Glomerular endothelial cell (primary cell): ENCODE results near the gene NPLOC4. TPM values are rescaled to one million over a fixed set of nuclear protein-coding genes. Genes with fewer than 3 reads are reported as not detected.
"Not testable (repeated sequence)": the region's sequence is repeated elsewhere in the genome, so short reads cannot be mapped to it uniquely, and the experiment has no call there.

ENCODE experiments used
- DNase-seq: peaks from one replicate; pipeline ENCODE4 v3.0.0-alpha.2; 2011; ENCODE audit warnings: low read depth, low spot score; ENCODE audit errors: extremely low read depth
- total RNA-seq: library from RNA; depleted of rRNA; stranded (reverse); fragments of >200 nt; gene quantifications from 2 replicates; pipeline ENCODE4 v1.2.3, GENCODE V29; 2015

The NPLOC4 gene
- total RNA-seq, 1 donor from 2014 or later = 111 TPM

DNA sequence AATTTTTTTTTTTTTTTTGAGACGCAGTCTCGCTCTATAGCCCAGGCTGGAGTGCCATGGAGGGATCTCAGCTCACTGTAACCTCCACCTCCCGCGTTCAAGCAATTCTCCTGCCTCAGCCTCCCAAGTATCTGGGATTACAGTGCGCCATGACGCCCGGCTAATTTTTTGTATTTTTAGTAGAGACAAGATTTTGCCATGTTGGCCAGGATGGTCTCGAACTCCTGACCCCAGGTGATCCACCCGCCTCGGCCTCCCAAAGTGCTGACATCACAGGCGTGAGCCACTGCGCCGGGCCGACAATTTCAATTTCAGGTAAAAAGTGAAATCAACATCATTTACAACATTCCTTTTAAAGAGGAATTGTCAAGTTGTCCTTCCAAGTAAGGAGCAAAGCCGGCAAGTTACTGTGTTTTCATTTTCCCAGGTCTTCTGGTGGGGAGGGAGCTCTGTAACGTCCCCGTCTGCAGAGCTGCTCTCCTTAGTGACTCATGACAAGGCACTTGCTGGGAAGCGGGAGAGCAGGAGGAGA, 873 bp downstream of the NPLOC4 start:
- DNase-seq = no peak

DNA sequence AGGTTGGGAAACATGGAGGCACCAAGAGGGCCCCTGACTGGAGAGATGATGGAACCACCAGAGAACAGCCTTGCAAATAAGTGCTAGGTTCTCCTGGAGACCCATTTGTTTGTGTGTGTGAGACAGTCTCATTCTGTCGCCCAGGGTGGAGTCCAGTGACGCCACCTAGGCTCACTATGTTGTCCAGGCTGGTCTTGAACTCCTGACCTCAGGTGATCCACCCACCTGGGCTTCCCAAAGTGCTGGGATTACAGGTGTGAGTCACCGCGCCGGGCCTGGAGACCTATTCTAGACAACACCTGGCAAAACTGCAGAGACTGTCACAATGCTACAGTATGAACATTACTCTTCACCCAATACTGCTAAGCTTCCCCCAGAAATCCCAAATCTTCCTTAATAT, 1.5 kb downstream of the NPLOC4 start:
- no peak for DNase-seq

DNA sequence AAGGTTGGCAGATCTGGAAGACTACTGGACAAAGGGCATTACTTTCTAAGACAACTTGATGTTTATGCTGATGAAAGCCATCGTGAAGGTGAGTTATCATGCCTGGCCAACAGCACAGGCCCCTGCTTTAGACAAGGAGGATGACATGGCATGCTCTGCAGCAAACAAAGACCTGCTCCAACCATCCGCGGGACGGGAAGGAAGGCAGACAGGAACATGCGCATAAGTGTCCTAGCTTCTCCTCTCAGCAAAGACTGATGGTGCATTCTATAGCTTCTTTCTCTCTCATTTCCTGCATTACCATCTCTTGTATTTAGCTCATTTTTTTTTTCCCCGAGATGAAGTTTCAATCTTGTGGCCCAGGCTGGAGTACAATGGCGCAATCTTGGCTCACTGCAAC, 5.4 kb downstream of the NPLOC4 start:
- no peak for DNase-seq

DNA sequence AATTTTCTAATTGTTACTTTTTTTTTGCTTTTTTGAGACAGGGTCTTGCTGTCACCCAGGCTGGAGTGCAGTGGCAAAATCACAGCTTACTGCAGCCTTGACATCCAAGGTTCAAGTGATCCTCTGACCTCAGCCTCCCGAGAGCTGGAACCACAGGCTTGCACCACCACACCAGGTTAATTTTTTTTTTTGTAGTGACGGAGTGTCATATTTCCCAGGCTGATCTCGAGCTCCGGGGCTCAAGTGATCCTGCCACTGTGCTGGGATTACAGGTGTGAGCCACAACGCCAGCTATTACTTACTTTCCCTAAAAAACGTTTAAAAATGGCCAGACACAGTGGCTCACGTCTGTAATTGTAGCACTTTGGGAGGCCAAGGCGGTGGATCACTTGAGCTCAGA, 6.6 kb downstream of the NPLOC4 start:
- no peak for DNase-seq

DNA sequence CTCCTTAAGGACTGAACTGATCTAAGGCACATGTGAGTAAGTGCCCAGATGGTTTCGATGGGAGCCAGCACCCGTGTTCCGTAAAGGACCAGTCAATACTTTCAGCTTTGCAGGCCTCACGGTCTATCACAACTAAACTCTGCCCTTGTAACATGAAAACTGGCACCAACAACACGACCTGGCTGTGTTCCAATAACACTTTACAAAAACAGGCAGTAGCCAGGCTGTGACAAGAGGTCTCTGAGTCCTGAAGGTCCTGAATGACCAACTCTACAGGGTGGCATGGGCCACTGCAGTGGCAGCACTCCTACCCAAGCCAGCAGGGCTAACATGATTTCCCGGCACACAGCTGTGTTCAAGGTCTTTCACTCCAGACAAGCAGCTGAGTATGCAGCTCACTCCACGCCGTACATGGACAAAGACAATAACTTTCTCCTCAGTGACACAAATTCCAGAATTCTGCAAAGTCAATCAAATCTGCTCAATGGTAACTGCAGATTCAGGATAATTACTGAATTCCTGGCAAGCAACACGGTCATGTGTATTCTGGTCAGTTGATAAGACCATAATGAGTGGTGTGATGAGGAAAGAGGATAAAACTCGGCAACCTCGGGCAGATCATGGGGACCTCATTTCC, 15.3 kb downstream of the NPLOC4 start:
- DNase-seq = no peak

DNA sequence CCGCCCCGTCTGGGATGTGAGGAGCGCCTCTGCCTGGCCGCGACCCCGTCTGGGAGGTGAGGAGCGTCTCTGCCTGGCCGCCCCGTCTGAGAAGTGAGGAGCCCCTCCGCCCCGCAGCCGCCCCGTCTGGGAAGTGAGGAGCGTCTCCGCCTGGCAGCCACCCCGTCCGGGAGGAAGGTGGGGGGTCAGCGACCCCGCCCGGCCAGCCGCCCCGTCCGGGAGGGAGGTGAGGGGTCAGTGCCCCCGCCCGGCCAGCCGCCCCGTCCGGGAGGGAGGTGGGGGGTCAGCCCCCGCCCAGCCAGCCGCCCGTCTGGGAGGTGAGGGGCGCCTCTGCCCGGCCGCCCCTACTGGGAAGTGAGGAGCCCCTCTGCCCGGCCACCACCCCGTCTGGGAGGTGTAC, 18.6 kb downstream of the NPLOC4 start:
- DNase-seq = not testable (repeated sequence)

DNA sequence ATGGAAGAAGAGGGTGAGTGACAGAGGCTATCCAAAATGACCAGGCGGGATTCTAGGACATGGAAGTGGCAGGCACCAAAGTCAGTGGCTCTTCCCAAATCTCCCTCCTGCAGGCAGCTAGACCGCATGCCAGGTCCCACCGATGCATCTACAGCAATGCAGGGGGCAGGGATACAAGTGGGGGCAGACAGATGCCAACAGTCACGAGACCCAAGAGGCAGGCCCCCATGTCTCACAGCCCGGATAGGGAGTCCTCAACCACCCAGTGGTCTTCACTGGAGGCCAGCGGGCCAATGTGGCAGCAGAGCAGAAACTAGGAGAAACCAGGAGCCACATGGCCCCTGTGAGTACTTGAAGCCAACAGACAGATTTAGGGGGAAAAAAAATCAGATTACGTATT, 20.0 kb downstream of the NPLOC4 start:
- DNase-seq = no peak

DNA sequence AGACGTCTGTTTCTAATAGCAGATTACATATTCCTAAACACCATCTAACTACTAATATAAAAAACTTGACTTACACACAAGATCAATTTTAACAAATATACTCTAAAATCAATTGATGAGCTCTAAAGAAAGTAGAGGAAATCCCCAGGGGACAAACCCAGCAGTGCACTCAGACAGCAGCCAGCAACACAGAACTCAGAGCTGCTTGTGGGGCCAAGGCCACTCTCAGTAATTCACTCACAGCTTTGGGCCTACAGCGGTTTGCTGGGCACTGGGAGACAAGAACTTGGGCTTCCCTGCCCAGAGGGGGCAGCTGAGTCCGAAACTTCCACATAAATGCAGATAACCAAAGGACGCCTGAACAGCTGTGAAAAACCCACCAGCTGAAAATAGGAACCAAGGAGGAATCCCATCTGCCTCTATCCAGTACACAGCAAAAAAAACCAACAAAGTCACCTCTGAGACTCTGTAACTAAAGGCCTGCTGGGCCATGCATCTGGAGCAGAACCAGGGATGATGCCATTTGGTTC, 21.4 kb downstream of the NPLOC4 start:
- no peak for DNase-seq

DNA sequence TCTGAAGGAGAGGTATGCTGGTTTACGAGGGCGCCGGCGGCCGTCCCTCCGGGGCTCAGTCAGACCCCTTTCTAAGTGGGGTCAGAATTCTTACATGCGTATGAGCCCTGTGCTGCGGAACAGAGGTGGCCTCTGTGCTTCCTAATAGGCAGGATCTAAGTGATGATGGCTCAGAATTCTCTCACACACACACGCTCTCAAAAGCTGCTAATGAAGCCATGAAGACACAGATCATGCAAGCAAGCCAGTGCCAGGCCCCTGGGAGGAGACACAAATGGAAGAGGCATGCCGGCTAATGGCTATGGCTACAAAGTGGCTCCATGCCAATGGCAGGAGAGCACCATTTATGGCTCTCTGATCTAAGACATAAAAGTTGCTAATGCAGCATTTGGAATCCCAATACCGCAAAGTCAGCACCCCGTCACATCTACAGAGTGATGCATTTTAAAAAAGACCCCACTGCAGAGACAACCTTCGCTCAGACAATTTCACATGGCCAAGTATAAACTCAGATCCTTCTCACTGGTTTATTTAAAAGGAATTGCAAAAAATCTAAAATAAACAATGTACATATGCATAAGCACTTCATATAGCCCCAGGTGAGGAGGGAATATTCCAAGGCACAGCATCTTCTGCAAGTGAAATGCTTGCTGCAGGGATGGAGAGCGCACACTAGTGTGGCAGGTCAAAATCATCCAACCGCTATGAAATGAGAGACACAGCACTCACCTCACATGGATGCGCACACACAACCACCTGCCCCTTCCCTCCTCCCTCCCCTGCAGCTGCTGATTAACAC, 24.5 kb downstream of the NPLOC4 start:
- no peak for DNase-seq

DNA sequence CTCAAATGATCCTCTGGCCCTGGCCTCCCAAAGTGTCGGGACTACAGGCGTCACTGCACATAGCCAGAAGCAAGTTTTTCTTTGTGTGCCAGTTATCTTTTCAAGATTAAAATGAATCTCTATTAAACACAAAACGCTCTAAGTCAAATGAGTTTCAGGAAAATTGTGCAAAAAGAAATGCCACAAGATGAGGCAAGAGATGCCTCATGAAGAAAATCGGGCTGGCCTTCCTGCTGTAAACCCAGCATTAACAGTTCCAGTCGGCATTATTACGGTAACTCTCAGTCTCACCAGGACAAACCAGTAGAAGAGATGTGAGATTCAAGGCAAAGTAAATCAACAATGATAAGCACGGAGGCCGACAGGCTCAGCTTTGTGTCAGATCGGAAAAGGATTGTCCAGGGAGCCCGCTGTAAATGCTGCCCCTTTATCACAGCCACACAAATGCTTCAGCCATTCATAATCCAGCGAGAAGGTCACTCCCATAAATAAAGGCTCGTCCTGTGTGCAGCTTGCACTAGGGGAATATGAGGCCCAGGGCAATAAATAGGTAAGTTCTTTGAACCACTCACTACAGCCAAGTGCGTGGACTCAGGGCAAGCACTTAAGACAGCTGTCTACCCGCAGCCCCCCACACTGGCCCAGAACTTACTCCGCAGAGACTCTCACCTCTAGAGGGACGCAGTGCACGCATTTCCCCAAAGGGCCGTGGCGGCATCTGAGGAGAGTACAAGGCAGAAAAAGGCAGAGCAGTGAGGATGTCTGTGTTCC, 27.2 kb downstream of the NPLOC4 start:
- no peak for DNase-seq

DNA sequence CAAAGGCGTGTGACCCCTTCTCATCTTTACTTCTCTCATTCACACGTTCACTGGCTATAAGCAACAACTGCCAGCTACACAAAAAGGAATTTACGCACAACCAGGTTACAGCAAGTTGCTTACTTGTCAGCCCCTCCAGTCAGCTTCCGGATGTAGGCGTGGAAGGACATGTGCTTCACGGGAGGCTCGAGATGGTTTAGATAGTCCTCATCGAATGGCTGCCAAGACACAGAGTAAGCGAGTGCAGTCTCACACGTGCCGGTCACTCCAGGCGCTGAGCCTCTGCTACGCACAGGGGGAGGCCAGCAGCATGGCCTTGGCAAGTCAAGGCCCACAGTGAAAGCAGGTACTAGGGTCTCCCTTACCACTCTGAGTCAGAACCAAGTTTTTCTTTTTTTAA, 28.3 kb downstream of the NPLOC4 start:
- no peak for DNase-seq

DNA sequence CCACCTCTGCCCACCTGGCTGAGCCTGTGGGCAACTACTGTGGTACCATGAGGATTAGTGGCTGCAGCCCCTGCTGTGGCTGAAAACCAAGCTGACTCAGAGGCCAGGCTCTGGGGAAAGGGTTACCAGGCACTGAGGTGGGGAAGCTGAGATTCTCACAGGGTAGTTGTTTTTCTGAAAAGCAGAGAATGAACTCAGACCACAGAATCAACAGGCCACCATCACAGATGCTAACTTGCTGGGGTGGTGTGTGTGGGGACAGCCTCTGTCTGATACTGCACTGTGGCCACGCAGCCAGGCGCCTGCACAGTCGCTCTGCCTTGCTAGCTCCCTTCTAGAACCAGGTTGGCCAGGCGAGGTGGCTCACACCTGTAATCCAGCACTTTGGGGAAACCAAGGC, 28.8 kb downstream of the NPLOC4 start:
- no peak for DNase-seq

DNA sequence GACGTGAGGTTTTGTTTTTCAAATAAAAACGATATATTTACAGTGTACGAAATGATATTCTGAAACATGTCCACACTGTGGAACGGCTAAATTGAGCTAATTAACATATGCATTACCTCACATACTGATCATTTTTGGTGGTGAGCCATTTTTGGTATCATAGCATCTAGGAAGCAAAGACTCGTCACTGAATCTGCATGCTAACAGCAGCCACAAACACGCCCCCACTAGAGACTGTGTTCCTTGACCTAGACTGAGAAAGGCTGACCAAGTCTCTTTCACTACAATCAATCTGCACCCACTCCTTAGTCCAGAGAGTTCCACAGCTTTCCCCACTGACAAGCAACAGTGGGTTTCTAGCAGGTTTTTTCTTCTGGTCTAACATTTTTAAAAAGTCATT, 29.5 kb downstream of the NPLOC4 start:
- no peak for DNase-seq

DNA sequence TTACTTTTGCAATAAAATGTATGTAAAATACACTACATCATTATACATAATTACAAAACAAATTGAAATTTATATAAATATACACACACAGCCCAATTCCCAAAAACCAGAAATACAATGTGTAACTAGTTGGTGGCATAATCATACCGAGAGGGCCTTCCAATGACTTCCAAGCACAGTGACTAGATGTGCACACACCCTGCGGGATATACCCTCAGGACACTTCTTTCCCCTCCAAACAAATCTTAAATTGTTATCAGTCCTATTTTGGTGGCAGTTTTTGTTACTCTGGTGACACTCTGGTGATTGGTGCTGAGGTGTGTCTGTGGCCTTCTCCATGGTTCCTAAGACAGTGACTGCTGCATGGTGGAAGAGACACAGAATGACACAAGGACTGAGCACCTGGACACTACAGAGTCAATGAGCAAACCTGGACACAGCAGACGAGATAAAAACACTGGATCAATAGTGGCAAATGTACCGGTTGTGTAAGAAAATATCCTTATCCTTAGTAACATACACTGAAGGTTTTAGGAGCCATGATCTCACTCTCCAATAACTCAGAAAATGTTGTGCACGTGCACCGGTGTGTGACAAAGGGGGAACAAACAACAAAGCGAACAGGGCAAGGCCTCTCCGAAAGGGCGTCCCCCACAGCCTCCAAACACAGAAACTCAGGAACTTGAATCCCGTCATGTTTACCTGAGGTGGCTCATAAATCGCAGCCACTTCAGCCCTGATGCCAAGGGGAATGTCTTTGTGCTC, 32.9 kb downstream of the NPLOC4 start:
- DNase-seq = no peak

DNA sequence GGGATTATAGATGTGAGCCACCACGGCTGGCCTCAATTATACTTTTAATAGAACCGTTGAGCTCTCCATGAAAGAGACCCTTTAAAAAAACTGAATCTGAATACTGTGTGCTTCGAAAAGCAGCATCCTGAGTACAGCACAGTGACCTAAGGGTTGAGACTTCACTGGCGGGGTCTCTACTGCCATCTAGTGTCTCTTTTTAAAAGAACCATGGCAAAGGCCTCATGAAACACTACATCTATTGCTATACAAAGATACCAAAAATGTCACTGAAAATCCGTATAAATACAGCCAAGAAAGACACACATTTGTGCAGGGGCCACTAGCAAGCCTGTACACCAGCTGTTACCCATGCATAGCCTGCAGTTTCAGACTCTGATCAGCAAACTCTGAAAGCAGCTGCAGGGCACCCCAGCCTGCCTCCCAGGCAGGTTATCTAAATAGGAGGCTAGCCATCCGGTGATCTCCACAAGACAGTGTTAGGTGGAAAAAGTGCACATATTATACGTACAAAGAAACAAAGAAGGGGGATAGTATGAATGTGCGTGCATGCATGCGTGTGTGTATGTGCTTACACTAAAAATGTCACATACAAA, 35.3 kb downstream of the NPLOC4 start:
- peak; percentile 56 for DNase-seq

DNA sequence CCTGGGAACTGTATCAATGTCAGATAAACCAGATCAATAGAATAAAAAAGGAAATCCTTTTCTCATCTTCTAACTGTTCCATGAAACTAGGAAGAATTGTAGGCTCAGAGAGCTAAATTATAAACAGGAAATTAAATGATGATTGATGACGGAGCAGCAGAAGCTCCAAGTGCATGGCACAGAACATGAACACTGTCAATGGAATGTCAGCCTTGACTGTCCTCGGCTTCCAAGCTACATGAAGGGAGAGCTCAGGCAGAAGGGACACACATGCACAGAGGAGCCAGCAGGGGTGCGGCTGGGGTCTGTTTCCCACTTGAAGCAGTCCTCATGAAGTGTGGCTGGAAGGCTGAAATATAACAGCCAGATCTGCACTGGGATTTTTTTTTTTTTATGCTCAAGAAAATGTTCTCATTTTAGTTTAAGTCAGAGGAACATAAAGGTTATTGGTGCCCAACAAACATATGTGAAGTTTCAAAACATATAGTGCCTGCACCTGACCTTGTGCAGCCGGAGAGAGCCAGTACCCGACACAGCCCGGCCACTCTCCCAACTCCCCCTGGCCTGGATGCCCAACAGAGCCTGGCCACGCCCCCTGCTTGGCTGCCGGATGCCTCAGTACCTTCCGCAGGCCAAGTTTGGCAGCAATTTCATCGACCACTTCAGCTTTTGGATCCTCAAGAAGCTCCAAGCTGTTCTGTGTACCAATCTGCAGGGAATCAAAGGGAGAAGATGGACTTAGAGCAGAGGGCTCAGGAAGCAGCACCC, 37.0 kb downstream of the NPLOC4 start:
- no peak for DNase-seq

DNA sequence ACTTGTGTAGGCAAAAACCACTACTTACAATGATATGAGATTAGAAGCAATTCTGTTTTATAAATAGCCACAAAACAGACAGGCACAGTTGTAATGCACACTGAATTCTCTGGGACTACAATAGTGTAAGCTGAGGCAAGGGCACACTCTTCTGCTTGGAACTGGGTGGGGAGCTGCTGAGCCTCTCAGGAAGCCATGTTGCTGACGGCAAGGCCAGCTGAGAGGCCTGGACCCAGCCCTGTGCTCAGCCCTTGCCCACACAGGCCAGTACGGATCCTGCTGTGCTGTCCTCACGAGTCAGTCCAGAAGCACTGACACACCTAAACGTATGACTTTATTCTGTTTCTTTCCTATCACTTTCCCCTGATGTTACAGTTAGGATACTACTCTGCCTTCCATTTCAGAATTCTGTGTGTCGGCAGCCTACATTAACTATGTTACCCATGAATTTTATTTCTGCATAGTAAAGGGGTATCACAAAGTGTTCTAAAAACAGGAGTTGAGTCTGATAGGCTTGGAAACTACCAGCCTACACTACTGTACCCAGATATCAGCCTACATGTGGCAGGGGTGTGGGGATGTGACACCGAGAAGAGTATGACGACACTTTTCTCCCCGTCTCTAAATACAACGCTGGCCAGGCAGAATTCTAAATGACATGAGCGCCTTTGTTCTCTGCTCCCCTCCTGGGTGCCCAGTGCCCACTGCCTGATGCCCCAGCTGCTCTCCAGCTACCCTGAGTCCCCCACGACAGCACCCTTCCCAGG, 43.6 kb downstream of the NPLOC4 start:
- no peak for DNase-seq

DNA sequence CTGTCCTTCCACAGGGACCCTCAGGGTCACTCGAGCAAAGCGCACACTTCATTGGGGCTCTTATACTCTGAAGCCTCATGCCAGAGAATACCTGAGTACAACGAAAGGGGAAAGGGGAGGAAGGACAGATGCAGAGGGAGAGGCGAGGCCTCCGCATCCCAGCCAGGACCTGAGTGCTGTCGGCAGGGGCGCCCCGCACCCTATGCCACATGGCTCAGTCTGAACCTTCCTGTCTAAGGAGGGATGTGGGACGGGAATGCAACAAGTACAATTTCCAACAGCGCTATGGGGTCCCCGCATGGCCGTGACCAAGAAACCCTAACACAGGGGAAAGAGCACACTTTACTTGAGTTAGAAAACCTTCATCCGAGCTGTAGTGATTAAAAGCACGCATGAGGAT, 44.9 kb downstream of the NPLOC4 start:
- no peak for DNase-seq

DNA sequence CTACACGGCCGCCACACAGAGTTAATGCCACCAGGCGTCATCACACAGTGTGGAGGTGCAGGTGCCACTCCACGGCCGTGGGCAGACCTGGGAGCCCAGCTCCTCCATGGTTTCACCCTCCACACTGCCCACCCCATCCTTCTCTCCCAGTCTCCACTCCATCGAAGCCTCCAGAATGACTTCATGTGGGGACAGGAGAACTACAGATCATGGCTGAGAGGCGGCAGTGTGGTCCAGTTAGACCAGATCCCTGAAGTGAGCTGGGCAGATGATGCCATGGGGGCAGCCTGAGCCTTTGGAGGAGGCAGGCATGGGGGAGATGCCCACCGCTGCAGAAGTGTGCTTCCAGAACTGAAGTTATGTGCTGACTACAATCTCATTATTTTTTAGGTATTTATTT, 46.8 kb downstream of the NPLOC4 start:
- no peak for DNase-seq
